Fibroblast of villous mesenchyme (primary cell): Measurements from ENCODE around the gene TMEM132D. TPM values are rescaled to one million over a fixed set of nuclear protein-coding genes. Genes with fewer than 3 reads are reported as not detected.

Experiments used
- DNase-seq: peaks from one replicate; pipeline ENCODE4 v3.0.0-alpha.2; 2010; ENCODE audit warnings: low read depth
- H3K4me3 ChIP-seq: 2 replicates; pipeline ENCODE4 v1.5.1; 2011; ENCODE audit warnings: low read depth, mild to moderate bottlenecking, low read length
- CTCF ChIP-seq: IDR thresholded peaks from 2 replicates; pipeline ENCODE4 v1.5.1; 2012; ENCODE audit warnings: low read depth, mild to moderate bottlenecking, low read length; ENCODE audit not compliant: insufficient read depth
- total RNA-seq: library from RNA; depleted of rRNA; stranded (reverse); fragments of >200 nt; gene quantifications from 2 replicates; pipeline ENCODE4 v1.2.3, GENCODE V29; 2012

TMEM132D gene
- total RNA-seq, 1 donor: not detected

GRCh38 chr12:129594098-129594497 is 309.7 kb downstream of the TMEM132D start:
- no peak overlapping the region for H3K4me3 ChIP-seq
- DNase-seq: no peak
- TF ChIP-seq CTCF: no peak

- no peak for DNase-seq
- no peak overlapping the region for H3K4me3 ChIP-seq
- TF ChIP-seq CTCF: no peak
Measured at GRCh38 chr12:129592449-129592848, 311.4 kb downstream of the TMEM132D start.

- DNase-seq: no peak
- no peak for TF ChIP-seq CTCF
Measured at GRCh38 chr12:129589503-129589902, 314.3 kb downstream of the TMEM132D start.

GRCh38 chr12:129588142-129588541 is 315.7 kb downstream of the TMEM132D start:
- DNase-seq: no peak
- H3K4me3 ChIP-seq: no peak overlapping the region
- no peak for TF ChIP-seq CTCF

More at GRCh38 chr12:129589503-129589902, 314.3 kb downstream of the TMEM132D start:
- no peak overlapping the region for H3K4me3 ChIP-seq

GRCh38 chr12:129585296-129585695 is 318.5 kb downstream of the TMEM132D start:
- TF ChIP-seq CTCF: no peak
- DNase-seq: no peak

GRCh38 chr12:129579879-129580278 is 323.9 kb downstream of the TMEM132D start:
- no peak for TF ChIP-seq CTCF
- DNase-seq: no peak

More at GRCh38 chr12:129585296-129585695, 318.5 kb downstream of the TMEM132D start:
- H3K4me3 ChIP-seq: no peak overlapping the region

GRCh38 chr12:129571901-129572494 is 331.8 kb downstream of the TMEM132D start:
- TF ChIP-seq CTCF: no peak
- no peak for DNase-seq
- H3K4me3 ChIP-seq: no peak overlapping the region

More at GRCh38 chr12:129579879-129580278, 323.9 kb downstream of the TMEM132D start:
- H3K4me3 ChIP-seq: no peak overlapping the region
